Measurements from ENCODE around the gene MLLT3.

- no peak for TF ChIP-seq CTCF (IDR thresholded peaks at IDR 0.05)
- no peak for TF ChIP-seq EZH2 (IDR thresholded peaks at IDR 0.05)
- TF ChIP-seq EZH2phosphoT487 (IDR thresholded peaks at IDR 0.05) = no peak
Observed at GRCh38 chr9:20659474-20659967, 37.2 kb upstream of the MLLT3 start.
